ENCODE measurements around the gene GNG14.
A peak's percentile ranks its signal among the peaks of the same experiment; 100 is the strongest.
"Not testable (repeated sequence)": the region's sequence is repeated elsewhere in the genome, so short reads cannot be mapped to it uniquely, and the experiment has no call there.

GNG14 gene

DNA sequence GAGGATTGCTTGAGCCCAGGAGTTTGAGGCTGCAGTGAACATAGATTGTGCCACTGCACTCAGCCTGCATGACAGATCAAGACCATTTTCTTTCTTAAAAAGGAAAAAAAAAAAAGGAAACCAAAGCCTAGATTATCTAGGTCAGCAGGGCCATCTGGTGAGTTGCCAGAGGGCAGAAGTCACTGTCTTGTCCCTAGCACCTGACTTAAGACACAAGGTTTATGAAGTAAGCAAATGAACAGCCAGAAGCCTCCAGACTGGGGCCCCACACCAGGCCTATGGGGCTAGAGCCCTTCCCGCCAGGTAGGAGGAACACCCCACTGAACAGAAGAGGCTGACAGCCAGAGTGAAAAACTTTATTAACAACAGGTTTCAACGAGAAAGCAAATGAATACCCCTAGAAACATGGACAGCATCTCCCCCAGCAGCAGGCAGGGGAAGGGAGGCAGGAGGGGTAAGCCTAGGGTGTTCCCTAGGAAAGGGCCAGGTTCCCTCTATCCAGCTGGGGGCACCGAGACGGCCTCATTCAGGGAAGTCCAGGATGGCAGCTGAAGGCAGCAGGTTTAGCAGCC lies 20.0 kb upstream of the GNG14 start:
- no peak for DNase-seq (ENCODE audit: low read depth in 2 of 2)

DNA sequence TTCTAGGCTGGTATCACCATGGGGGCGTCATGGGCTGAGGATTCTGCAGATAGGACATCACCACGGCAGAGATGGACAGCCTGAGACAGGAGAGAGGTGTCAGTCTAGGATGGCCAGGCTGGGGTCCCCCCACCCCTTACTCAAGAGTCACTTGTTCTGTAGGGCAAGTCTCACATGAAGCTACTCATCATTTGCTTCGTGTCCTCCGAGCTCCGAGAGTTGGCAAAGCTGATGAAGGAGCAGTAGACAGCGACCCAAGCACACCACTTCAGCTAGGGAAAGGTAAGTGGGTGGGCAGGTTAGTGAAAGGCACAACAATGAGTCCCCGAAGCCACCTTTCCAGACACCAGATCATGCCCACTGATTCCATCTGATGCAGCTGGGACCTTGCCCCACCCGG lies 19.5 kb upstream of the GNG14 start:
- DNase-seq (ENCODE audit: low read depth in 2 of 2) = no peak

DNA sequence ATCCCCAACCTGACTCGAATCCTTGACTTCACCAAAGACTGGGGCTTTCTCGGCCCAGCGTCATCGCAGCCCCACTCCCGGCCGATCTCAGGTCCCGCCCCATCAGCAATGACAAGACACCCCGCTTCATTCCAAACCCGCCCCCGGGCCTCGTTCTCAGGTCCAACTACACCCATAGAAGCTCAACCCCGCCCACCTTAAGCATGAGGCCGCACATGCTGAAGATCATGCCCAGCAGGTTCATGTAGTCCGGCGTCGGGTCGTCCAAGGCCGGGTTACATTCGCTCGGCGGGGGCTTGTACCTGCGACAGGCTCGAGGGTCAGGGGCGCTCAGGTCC lies 18.9 kb upstream of the GNG14 start:
- DNase-seq (ENCODE audit: low read depth in 2 of 2) = no peak

DNA sequence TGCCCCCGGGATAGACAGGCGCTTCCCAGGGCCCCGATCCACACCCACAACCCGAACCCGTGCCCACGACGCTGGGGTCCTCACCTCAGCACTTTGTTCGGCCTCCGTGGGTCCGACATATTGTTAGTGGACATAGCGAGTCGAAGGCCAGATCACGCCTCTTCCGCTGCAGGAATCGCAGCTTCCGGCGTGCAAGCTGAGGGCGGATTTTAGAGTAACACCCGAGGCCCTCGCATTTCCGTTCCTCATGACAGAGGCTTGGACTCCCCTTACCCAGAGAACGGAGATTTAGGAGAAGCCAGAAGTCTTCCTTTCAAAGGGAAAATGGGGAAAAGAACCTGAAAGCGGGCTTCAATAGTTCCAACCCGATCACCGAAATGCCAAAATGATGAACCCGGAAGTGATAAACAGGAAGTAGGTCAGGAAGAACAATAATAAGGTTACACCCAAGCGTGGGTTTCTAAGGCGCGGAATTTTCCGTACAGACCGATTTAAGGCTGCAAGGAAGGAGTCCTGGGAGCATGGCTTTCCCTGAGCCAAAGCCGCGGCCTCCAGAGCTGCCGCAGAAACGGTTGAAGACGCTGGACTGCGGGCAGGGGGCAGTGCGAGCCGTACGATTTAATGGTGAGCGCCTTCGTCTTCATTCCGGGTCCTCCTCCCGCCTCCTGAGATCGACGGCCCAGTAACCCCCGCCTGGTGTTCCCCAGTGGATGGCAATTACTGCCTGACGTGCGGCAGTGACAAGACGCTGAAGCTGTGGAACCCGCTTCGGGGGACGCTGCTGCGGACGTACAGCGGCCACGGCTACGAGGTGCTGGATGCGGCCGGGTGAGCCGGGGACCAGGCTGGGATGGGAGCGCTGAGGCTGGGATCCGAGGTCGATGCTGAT lies 18.3 kb upstream of the GNG14 start:
- DNase-seq (ENCODE audit: low read depth in 2 of 2) = peak; percentile 59 to 63

DNA sequence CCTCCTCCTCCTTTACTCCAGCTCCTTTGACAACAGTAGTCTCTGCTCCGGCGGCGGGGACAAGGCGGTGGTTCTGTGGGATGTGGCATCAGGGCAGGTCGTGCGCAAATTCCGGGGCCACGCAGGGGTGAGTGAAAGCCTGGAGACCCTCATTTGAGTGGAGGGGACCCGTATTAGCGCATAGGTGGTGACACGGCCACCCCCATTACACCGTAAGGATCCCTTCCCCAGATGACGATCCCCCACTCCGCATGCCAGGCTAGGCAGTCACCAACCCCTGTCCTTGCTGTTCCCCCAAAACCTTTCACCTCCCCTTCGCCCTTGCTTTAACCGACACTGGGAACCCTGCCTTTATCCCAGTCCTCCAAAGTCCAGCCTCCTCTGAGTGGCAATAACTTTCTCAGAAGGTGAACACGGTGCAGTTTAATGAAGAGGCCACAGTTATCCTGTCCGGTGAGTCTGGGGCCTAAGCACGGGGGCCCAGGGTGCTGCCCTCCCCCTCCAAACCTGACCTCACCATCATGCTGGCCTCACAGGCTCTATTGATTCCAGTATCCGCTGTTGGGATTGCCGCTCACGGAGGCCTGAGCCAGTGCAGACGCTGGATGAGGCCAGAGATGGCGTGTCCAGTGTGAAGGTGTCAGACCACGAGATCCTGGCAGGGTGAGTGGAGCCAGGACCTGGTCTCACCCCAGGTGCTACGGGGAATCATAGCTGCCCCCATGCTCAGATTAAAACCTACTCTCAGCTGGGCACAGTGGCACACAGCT lies 17.5 kb upstream of the GNG14 start:
- DNase-seq (ENCODE audit: low read depth in 2 of 2) = no peak

DNA sequence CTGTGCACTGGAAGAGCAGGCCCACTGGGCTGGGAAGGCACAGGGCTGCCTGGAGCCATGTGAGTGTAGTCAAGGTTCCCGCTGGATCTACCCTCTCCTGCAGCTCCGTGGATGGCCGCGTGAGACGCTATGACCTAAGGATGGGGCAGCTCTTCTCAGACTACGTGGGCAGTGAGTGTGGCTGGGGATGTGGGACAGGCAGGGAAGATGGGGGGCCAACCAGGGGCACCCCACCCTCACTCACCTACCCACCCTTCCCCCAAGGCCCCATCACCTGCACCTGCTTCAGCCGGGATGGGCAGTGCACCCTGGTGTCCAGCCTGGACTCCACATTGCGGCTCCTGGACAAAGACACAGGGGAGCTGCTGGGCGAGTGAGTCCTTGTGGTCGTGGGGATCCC lies 15.1 kb upstream of the GNG14 start:
- DNase-seq (ENCODE audit: low read depth in 2 of 2) = no peak

DNA sequence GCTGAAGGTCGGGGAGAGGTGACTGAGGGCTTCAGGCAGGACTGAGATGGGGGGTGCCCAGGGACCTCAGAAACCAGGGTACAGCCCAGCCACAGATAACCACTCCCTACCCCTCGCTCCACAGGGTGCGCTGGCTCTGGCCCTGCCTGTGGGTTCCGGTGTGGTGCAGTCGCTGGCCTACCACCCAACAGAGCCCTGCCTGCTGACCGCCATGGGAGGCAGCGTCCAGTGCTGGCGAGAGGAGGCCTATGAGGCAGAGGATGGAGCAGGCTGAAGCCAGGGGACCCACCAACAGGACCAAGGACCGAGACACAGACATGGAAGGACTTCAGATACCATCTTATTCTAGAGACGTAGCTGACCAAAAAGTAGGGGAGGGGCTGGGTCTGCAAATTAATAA lies 12.4 kb upstream of the GNG14 start:
- no peak for DNase-seq (ENCODE audit: low read depth in 2 of 2)

DNA sequence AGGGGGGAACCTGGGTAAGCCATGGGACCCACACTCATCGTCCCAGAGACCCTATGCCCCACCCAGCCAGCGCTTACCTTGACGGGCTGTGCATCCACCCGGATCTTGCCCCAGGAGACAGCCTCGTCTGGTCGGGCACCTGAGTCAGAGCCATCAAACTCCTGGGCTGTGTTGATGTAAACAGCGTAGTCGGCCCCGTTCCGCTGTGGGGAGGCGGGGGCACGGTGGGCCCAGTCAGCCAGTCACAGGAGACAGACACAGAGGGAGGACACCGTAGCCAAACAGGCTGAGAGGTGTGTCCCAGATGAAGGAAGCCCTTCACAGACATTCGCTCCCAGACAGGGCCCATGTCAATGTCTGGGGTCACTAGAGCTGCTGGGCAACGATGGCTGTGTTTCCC lies 11.9 kb upstream of the GNG14 start:
- no peak for DNase-seq (ENCODE audit: low read depth in 2 of 2)

DNA sequence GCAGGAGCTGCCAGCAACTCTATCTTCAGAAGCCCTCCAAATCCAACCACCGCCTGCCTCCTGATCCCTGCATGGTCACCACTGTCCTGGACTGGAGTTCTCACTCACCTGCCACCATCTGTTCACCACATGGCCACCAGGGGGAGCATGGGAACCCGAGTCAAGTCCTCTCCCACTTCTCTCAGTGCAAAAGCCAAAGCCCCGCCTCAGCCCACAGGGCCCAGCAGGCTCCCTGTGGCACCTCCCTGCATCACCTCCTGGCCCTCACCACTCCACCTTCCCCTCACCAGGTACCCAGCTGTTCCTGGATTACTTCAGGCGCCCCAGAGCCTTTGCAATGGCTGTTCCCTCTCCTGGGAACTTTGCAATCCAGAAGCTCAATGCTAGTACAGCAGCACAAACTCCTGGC lies 11.4 kb upstream of the GNG14 start:
- peak; percentile 33 to 39 for DNase-seq (ENCODE audit: low read depth in 2 of 2)

DNA sequence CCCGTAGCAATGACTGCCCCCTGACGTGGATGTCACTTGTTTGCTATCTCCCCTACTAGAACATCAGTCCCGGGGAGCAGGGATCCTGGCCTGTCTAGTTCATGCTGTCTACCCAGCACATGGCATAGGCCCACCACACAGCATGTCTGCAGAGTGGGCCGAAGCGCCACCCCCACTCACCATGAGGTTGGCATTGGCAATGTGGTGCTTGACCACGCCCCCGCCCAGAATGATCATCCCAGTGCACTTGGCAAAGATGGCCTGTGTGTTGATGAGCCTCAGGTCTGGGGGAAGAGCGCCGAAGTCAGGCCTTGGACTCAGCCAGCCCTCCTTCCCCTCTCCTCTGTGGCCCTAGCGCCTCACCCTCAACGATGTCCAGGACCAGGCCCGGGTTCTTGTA lies 10.9 kb upstream of the GNG14 start:
- no peak for DNase-seq (ENCODE audit: low read depth in 2 of 2)

DNA sequence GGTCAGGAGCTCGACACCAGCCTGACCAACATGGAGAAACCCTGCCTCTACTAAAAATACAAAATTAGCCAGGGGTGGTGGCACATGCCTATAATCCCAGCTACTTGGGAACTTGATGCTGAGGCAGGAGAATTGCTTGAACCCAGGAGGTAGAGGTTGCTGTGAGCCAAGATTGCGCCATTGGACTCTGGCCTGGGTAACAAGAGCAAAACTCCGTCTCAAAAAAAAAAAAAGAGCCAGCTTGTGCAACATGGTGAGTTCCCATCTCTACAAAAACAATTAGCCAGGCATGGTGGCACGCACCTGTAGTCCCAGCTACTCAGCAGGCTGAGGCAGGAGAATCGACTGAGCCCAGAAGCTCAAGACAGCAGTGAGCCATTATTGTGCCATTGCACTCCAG lies 9.8 kb upstream of the GNG14 start:
- DNase-seq (ENCODE audit: low read depth in 2 of 2) = not testable (repeated sequence)

DNA sequence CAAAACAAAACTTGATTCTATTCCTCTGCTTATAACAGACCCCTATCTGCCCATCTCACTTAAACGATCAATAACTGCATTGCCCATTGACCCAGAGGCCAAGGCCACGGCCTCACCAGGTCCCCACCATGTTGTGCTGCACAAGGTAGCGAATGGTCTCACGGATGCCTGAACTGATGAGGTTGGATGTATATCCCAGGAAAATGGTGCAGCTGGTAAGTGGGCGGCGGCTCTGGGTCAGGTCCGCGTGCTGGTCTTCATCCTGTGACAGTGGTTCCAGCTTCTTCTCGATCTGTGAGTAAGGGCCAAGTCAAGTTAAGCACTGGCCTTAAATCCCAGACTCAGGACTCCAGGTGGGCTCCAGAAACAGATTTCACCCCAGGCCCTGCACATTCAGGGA lies 7.8 kb upstream of the GNG14 start:
- no peak for DNase-seq (ENCODE audit: low read depth in 2 of 2)

DNA sequence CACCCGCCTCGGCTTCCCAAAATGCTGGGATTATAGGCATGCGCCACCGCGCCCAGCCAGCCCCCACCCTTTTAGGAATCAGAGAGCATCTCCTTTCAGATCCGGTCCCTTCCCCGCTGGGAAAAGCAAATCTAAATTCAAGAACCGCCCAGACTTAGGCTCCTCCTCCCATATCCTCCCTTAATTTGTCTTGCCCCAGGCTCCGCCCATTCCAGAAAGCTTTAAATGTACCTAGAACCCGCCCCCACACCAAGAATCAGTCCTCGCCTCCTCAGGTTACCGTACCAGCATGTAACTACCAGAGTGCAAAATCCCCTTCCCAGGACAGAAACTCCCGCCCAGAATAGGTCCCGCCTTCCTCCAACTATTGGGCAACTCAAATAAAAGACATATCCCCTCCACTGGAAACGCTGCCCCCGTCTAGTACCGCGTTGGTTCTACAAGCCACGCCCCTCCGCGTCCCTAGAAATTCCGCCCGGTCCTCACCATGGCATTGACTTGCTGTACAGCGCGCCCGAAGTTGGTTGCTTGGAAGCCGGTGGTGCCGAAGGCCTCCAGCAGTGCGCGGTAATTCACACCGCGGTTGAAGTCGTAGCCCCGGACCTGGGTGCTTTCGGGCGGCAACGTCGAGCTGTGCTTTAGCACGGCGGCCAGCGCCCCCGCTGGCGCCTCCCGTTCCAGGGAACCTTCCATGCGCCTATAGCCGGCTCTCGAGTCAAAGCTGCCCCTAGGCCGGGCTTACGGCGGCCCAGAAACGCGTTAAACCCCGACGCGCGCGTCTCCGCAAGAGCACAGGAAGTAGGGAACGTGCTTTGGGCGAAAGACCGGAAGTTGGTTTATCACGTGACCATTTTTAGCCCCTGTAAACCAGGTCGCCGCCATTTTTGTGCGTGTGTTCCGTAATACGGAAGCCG lies 6.5 kb upstream of the GNG14 start, which contains the start of gene DHPS:
Gene DHPS (minus strand): TSS at position 807 of the 914 bp plus-strand sequence. CDS start 114 bp downstream, at position 693.
- DNase-seq (ENCODE audit: low read depth in 2 of 2) = peak; percentile 95 to 96

DNA sequence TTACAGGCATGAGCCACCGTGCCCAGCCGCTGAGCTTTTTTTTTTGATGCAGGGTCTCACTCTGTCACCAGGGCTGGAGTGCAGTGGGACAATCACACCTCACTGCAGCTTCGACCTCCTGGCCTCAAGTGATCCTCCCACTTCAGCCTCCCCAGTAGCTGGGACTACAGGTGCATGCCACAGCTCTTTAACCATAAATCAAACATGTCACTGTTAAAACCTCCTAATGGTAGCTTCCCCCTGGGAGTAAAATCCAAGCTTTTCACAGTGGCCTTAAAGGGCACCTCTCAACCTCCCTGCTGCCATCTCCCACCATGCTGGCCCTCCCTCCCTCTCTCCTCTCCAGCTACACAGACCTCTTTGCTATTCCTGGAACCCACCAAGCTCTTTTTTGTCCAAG lies 2.0 kb upstream of the GNG14 start:
- no peak for DNase-seq (ENCODE audit: low read depth in 2 of 2)

DNA sequence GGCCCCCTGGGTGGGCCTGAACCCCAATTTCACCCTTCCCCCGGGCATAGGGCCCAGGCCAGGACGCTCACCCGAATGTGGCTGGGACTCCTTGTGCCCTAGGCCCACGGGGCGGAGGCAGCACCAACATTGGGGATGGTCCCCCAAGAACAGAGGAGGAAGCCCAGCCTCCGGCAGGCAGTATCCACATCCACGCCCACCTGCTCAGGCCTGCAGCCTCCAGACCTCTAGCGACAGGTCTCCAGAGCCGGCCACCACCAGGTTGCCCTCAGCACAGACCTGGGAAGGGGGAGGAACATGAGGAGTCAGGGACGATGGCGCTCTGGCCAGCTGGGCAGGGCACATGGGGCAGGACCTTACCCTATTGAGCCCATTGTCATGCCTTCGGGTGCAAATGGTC lies 1.2 kb downstream of the GNG14 start:
- no peak for DNase-seq (ENCODE audit: low read depth in 2 of 2)

DNA sequence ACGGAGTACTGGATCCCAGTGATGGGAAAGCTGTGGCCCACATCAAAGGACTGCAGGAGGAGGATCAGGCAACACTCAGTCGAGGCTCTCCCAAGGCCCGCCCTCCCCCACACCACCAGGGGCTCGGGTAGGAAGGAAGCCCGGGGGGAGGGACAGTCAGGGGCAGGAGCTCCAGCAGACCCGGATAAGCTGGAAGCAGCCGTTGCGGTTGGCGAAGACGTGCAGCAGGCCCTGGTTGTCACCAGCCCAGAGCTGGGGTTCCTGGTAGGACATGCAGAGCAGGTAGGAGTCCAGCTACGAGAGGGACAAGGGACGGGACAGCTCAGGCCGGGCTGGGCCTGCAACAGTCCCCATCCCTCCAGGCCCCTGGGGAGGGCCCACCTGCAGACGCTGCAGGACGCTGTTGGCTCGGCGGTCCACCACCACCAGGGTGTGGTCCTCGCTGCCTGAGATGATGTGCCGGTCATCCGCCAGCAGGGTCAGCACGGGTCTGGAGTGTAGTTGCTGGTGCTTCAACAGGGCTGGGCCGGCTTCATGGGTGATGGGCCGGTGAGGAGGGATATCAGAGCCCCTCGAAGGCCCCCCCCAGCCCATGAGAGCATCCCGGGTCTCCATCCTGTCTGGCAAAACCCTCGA lies 1.9 kb downstream of the GNG14 start:
- no peak for DNase-seq (ENCODE audit: low read depth in 2 of 2)

DNA sequence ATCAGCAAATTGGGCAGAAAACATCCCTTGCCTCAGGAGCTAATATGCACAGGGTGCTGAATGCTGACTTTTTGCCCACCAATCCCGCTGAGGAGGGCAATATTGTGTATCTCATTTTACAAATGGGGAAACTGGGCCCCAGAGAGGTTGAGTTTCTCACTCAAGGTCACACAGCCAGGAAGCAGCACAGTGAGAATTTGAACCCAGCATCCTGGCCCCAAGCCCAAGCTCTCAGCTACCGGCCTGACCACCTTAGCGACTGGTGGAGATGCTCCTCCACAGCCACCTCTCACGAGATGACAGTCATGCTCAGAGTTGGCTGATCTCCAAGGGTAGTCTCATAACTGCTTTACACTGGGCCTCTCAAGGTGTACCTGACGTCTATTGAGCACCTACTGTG lies 5.2 kb downstream of the GNG14 start:
- DNase-seq (ENCODE audit: low read depth in 2 of 2) = no peak

DNA sequence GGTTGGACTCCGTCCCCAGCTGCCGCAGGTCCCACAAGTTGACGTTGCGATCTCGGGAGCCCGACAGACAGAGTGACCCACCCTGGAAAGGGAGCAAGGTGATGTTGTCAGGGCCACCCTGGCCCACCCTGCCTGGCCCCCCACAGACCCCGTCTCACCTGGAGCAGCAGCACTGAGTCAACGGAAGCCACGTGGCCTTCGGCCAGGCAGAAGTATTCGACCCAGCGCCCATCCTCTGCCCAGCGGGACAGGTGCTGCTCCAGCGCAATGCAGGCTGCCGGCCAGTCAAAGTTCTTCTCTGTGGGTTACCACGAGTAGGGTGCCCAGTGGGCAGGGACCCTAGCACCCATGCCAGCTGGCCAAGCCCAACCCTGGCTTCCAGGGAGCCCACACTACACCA lies 6.8 kb downstream of the GNG14 start:
- DNase-seq (ENCODE audit: low read depth in 2 of 2) = no peak

DNA sequence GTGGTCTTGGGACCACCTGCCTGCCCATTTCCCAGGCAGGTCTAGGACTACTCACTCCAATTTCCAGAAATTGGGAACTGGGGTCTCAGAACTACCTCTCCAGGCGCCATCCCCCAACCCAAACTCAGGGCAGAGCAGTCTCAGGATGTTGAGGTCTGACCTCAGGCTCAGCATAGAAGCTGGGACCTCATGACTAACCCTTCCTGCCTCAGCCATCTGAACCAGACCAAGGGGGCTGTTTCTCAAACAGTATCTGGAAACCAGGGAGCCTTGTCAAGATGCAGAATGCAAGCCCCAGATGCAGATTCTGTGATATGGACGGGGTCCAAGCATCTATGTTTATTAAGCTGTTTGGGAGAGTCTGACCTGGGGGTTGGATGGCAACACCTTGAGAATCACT lies 7.3 kb downstream of the GNG14 start:
- DNase-seq (ENCODE audit: low read depth in 2 of 2) = no peak

DNA sequence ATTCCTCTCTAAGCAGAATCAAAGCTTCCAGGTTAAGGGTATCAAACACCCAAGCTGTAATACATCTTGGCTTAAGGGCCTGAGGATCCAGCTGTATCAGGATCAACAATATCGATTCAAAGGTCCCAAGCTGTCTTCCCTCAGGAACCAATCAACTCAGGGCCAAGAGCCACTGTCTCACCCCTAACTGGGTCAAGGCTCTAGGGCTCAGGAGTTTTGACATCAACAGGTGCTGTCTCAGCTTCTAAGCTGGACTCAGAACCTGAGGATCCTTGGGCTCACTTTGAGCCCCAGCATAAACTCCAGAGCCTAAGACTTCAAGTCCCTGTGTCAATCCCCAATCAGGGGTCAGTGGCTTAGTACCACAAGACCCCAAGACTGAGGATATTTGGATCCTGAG lies 7.7 kb downstream of the GNG14 start:
- no peak for DNase-seq (ENCODE audit: low read depth in 2 of 2)

DNA sequence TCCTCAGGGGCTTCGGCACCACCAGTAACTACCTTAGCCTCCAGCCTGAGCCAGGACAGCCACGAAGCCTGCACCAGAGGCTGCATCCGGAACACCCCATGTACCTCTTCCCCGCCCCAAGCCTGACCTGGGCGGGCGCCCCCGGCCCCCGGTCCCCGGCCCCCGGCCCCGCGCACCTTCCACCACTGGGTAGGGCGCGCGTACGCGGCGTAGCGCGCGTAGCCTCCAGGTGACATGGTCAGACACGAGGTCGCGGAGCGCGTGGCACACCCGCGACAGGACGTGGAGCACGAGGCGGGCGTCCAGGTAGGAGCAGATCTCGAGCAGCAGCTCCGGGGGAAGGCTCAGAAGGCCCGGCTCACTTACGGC lies 8.2 kb downstream of the GNG14 start:
- DNase-seq (ENCODE audit: low read depth in 2 of 2) = no peak
